SW 1271 (cell line): ENCODE measurements around the gene MAN1C1.
"Not testable (repeated sequence)": the region's sequence is repeated elsewhere in the genome, so short reads cannot be mapped to it uniquely, and the experiment has no call there.

Source experiments
- DNase-seq, 2 experiments: peaks; one replicate each; lab custom pipeline; 2025; lab: John Stamatoyannopoulos, UW

MAN1C1 gene

DNA sequence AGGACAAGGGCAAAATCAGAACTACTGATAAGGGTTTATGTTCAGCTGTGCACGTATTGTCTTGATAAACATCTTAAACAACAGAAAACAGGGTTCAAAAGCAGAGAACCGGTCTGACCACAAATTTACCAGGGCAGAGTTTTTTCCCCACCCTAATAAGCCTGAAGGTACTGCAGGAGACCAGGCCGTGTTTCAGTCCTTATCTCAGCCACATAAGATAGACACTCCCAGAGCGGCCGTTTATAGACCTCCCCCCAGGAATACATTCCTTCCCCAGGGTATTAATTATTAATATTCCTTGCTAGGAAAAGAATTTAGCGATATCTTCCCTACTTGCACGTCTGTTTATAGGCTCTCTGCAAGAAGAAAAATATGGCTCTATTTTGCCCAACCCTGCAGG lies 19.6 kb downstream of the MAN1C1 start:
- DNase-seq, result not testable (repeated sequence)

DNA sequence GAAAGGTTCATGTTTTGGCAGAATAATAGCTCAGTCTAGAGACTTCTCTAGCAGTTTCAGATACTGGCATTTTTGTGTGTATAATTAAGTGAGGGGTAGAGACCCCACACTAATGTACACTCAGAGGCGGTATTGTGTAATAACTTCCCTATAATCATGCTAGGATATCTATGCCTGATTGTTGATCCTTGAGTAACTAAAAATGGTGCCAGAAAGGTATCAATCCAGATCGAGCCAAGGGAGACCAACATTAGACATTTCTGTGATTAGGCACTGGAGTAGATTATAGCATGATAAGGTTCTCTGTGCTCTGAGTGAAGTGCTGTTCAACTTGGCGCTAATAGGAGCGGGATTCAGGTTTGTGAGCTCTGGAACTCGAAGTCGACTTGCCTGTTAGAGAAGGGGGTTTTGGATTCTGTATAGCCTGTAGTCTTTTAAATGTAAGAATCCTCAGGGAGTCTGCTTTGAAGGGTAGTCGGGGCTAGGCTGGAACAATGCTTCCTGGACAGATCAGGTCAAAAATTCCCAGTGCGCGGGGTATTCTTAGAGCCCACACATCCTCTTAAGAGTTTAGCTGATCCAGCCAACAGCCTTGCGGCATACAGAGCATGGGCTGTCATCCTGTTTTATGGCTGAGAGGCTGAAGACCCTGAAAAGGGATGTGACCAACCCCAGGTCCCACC lies 24.2 kb downstream of the MAN1C1 start:
- no peak for DNase-seq

DNA sequence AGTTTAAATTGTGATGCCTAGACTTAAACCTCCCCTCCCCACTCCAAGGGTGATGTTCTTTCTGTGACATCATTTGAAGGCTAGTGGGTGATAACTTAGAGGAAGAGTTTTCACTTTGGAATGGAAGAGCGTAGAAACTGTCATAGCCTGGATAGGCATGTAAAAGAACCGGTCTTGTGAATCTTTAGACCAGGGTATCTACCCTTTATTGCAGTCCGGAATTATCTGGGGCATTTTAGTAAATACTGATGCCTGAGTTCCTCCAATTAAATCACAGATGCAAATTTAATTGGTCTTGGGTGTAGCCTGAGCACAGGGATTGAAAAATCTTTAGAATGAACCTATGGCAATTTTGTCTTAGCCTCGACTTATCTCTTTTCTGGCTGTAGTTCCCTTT lies 24.7 kb downstream of the MAN1C1 start:
- no peak for DNase-seq

DNA sequence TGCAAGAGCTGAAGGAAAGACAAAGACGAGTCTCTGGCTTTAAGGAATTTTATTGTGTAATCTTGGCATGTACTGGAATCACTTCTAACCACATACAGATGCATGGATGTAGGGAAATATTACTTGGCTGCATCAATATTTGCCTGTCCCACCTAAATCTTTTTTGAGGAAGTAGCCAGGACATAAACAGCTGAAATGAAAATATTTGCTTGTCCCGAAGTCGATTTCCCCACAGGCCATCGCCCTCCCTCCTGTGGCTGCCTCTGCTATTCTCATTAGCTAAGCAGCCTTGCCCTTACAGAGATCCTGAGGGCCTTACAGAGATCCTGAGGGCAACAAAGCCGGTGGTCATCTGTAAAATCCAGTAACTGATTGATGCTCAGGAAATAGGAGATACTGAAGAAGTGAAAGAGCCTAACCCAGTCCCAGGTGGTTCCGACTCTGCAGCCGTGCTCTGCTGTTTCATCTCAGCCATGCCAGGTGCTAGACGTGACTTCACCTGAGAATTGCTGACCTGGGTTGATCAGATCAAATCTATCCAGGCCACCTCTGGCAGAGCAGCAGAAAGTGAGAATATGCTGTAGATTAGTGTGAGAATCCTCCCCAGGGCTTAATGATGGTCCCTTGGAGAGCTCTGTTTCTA lies 25.5 kb downstream of the MAN1C1 start:
- no peak for DNase-seq

DNA sequence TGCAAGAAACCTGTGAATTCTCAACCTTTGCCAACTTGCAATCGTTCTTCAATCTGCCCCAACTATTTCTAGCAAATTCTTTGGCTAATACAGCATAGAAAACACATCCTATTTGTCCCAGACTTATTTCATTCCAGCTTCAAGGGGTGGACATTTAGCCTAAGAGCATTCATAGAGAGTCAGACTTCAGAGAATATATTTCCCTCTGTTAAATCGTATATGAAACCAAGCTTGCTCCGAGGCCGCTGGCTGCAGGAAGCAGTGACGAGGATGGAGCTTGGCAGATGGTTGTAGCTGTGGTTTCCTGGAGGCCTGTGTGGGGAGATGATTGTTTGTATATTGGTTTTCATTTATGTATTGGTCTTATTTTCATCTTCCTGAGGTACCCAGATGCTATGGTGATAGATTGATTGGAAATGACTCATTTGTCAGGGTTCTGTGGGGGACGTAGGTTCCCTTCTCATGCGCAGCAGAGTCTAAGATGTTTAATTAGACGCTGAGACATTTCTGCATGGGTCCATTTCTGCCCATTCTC lies 26.1 kb downstream of the MAN1C1 start:
- no peak for DNase-seq

DNA sequence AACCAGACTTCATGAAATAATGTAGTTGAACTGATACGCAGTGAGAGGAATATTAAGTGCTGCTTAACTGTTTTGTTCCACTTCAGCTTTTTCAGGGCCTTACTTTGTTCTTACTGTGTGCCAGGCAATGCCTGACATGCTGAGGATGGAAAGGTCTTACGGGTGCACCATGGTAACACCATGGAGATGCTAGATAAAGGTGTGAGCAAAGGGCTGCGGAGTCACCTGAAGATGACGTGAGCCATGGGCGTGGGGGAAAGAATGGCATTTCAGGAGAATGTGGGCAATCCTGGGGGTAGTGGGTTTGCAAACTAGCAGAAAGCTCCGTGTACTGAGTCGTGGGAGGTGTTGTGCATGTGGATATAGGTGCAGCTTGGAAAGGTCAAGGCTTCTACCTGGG lies 27.3 kb downstream of the MAN1C1 start:
- no peak for DNase-seq

DNA sequence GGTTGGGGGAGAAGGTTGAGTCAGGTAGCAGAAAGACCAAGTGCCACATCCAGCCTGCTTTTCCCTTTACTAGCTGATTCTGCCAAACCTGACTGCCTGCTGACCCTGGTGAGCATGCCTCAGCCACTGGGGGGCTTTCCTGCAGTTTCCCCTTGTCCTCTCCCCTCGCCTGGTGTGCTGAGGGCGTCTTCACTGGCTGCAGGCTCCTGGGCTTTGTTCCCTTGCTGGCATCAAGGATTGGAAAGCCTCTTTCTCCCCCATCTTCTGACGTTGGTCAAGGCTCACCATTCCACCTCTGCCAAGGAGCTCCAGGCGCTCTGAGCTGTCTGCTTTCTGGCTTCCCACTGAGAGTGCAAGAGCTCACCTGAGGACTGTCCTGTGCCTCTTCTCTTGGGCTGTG lies 28.4 kb downstream of the MAN1C1 start:
- no peak for DNase-seq

DNA sequence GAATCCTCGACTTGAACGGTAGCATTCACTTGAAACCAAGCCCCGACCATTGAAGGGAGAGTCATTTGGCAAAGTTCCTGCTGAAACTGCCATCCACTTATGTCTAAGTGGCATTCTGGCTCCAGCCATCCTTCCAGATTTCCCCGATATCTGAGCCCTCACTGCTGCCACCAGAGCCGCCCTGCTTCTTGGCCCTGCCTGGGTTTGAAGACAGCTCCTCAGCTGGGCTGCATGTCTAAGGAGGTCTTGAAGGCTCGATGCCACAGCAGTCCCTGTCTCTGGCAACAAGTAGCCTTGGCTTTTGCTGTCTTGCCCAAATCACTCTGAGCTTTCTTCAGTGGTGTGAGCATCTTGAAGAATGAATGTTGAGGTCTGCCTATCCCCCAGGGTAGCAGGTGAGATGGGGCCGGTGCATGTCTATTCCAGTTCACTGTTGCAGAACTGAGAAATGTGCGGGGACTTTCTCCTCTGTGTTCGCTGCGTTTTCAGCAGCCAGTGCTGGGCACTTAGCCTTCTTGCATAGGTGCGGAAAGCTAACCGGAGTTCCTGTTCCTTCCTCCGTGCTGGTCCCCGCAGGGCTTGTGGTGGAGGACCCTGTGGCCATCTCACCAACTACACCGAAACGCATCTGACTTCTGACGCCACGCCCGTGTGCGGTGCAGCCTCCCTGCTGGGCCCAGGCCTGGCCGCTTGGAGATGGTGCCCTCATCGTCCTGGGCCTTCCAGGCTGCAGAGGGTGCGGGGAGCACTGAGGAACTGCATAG lies 29.2 kb downstream of the MAN1C1 start:
- DNase-seq, result no peak

DNA sequence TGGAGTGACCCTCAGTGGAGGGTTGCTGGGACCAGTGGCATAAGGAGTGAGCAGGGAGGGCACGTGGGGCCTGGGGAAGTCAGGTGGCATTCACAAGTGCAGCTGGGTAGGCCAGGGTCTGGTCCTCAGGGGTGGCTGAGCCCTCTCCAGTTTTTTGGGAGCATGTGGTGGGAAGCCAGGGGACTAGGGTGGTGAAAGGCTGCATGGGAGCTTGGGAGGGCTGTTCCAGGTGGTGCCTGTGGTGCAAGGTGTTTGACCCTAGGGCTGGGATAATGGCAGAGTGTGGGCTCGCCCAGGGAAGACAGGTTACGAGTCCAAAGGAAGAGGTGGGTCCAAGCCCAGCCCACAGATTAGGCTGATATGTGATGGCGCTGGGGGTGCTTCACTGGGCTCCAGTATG lies 30.5 kb downstream of the MAN1C1 start:
- DNase-seq, result no peak

DNA sequence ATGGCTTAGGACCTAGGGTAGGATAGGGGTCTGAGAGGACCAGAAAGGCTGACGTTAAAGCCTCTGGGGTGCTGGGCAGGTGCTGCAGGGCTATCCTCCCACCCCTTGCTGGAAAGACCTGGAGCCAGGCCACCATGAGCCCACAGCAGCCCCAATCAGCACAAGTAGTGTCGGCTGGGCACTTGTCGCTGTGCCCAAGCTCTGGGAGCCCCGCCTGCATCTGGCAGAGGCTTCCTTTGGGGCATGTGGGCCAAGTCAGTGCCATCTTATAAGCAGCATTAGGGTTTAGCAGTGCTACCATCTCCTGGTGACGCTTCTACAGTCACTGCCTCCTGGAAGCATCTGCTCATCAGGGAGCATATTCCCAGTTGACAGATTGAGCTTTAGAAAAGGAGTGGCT lies 31.3 kb downstream of the MAN1C1 start:
- DNase-seq, result no peak

DNA sequence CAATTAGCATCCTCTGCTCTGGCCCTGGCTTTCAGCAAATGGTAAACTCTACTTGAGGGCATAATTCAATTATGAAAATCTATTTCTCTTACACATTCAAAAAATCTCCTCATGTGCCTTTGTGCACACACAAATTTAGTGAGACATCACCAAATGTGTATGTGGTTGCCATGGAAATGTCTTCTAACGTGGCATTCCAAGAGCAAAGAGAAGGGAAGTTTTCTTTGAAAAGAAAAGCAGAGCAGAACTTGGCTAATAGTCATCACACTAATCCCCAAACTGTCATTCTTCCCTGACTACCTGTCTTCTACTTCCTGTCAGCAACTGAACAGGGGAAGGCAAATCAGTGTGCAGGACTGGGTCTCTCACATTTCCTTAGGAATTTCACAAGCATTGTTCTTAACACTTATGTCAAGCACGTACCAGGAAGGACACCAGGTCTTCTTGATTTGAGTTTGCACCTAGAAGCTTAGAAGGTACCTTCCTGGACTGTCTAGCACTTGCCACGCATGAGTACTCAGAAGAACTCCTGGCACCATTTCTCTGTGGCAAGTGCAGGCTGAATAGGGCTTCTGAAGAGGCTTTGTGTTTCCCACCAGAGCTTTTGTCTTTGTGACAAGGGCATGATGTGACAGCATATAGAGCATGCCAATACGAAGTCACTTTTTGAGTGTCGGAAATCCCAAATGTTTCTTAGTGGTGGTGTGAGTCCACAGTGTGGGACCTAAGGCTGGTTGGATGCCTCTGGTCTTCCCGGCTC lies 32.3 kb downstream of the MAN1C1 start:
- DNase-seq, result no peak

DNA sequence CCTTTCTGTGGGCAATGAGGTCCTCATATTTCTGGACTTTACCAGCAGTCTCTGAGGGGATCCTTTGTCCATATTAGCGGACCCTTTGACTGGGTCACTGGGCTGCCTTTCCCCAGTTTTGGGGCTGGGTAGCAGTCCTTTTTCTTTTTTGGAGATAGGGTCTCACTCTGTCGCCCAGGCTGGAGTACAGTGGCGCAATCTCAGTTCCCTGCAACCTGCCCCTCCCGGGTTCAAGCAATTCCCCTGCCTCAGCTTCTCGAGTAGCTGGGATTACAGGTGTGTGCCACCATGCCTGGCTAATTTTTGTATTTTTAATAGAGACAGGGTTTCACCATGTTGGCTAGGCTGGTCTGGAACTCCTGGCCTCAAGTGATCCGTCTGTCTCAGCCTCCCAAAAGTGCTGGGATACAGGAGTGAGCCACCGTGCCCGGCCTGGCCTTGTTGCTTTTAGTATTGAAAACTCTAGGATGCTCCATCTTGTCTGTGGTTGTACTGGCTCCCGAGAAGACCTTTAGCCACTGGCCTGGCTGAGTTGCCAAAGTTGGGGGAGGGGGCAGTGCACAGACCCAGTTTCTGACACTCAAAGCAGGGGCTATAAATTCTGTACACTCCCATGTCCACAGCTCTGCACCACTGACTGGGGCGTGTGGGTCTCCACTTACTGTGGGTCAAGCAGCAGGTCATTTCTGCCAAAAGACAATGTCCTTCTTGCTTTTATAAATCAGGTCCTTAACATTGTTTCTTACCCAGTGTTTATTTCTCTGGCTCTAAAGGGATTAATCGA lies 33.1 kb downstream of the MAN1C1 start:
- DNase-seq, result no peak

DNA sequence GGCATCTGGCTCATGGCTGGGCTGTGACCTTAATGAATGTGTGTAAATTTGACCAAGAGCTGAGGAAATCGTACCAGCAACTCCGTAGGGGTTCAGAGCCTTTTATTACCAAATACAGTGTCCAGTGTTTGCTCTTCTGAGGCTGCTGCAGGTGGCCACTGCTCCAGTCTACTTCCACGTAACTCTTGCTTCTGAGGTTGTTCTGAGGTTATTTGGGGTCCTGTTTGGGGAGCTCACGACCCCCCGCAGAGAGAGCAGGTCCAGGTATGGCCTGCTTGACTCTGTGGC lies 33.6 kb downstream of the MAN1C1 start:
- no peak for DNase-seq

DNA sequence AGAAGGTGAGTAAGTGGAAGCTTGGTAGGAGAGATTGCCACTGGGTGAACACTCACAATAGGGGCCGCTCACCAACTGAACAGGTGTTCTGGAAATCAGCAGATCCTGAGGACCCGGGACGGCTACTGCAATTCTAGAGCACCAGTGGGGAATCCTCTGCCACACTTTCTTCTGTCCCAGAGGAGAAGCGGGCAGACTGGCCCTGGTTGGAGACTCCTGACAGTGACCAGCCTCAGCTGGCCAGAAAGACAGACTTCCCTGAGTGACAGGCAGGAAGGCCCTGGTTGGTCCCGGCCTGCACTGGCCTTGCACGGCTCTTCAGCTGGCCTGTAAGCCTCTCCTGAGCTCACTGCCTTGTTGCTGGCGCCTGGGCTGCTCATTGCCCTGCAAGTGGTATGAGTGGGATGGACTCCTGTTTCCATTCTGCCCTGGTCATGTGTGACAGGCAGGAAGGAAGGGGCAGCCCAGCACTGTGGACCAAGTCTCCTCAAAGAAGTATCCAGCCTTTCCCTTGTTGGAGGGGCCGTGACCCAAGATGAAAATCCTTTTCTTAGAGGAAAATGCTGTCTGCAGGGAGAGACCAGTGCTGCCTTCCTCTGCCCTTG lies 34.5 kb downstream of the MAN1C1 start:
- DNase-seq, result no peak

DNA sequence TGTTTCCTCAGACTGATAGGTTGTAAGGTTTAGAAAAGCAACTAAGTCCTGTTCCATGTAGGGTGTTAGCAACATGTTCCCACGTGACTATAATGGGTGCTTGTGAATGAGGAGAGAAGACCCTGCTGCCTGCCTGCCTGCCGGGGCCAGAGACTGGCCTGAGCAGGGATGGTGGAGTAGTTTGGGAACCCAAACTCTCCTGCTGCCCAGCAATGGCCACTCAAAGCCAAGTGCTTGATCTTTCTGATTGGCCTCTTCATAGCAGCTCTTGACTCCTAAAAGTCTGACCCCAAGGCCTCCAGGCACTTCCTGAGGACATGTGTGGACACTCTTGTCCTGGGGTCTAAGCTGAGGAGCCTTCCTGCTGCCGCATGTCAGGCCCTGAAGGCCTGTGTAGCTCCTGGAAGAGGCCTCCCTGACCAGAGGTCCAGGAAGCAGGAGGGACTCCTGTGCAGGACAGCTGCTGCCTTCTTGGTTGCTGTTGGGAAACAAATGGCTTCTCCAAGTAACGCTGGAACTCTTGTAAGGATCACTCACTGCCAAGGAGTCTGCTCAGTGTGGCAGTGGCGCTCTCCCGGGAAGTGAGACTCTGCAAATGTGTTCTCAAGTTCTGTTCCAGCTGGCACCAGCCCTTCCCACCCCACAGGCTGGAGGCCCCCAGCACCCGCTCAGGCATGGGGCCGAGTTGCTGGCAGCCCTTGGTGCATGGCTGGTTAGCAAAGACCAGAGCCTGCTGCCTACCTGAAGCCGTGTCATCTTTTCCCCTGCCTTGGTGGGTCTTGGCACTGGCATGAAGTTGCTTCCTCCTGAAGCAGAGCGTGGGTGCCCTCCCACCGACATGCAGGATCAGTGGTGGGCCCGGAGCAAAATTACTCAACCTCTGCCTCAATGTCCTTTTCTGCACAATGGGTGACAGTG lies 35.5 kb downstream of the MAN1C1 start:
- no peak for DNase-seq

DNA sequence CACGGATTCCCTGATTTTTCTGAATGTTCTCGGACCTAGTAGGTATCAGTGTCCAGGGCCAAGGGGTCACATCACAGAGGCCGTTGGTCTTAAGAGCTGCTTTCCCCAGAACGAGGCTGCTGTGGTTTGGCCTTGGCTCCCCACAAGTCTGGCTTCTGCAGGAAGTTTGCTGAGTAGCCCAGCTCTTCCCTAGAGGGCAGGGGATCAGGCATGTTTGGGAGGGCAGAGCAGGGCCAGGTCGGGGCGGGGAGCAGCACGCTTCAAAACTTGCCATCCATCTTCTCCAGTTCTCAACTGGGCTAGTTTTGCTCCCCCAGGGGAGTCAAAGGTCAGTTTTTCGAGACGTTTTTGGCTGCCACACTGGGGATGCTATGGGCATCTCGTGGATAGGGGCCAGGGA lies 37.0 kb downstream of the MAN1C1 start:
- no peak for DNase-seq

DNA sequence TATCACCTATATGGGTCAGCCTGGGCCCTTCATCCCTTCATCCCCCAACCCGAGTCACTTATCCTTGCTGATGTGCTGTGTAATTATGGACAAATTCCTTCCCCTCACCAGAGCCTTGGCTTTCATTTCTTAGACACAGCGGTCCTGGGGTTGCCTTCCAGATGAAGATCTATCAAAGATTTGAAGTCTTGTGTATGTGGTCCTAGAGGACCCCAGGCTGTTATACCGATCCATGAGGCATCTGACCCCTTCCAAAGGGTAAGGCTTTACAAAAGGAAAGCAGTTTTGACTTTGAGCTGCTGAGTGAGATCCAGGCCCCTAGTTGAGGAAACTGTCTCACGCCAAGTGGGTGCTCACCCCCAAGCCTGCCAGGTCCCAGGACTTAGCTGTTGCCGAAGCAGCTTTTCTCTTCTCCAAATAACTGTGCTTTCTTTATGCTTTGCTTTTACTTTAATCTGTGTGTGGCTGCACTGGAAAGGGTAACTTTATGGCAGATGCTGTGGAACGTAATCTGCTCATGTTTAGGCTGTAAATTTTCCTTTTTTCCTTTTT lies 37.6 kb downstream of the MAN1C1 start:
- DNase-seq, result no peak

DNA sequence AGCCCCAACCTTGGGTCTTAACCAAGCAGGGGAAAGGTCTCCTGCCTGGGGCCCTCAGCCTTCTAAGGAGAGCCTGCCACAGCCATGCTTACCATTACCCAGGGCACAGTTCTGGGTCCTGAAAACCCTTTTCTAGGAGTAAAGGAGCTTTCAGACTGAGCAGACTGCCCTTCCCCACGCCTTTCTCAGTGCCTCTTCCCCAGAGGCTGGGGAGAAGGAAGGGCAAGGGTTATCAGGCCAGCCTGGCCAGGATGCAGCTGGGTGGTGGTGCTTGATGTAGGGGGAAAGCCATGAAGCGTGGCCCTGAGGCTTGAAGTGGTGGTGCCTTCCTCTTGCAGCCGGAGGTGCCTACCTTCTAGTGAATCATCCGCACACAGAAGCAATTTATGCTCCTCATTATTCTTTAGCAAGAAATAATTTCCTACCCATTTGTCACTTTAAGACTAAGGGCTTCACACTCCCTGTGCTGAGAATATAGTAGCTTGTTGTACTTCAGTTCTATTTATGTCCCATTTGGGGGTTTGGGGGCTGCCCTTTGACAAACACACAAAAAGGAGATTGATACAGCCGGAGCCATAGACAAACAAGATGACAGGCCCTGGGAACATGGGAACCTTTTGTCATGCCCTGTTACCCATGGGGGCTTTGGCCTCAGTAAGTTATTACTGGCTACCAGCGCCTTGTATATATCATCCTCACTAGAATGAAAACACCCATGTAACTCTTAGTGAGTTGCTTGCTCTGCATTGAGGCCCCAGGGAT lies 40.7 kb downstream of the MAN1C1 start:
- DNase-seq, result no peak
